ENCODE data around the gene DIP2B. TPM values are rescaled to one million over a fixed set of nuclear protein-coding genes. Genes with fewer than 3 reads are reported as not detected.

Gene DIP2B
- total and polyA plus RNA-seq, 2 donors (not counting 1 experiment from before 2014, with no cell fraction given), result 12.6 to 21.0 TPM

- TF ChIP-seq CTCF (conservative IDR thresholded peaks at IDR 0.05 in 1 of 2, IDR thresholded peaks at IDR 0.05 in 1 of 2; ENCODE audit: low read depth in 1 of 2, low read length in 2 of 2) (no peak), EZH2 (IDR thresholded peaks at IDR 0.05; ENCODE audit: low read length, missing control alignments) (no peak)
- DNase-seq (ENCODE audit: low read depth in 2 of 2), result no peak
- H2AFZ ChIP-seq (ENCODE audit: low read length), result no peak overlapping the region
- H3K9ac ChIP-seq (ENCODE audit: insufficient read depth, low read length), result no peak overlapping the region
- H3K79me2 ChIP-seq (ENCODE audit: control insufficient read depth, insufficient read depth, low read length), result no peaks in the 10 kb centered on the region
- H3K4me3 ChIP-seq (replicated peaks in 1 of 4; ENCODE audit: control extremely low read depth in 1 of 4, insufficient read depth in 1 of 4, low read depth in 3 of 4, low read length in 4 of 4), result no peak overlapping the region
- no peak overlapping the region for H3K27ac ChIP-seq (ENCODE audit: insufficient read depth, low read length)
- no peaks in the 10 kb centered on the region for H3K4me1 ChIP-seq (ENCODE audit: control insufficient read depth, extremely low read depth, insufficient read depth, low read length)
- no peak overlapping the region for H3K4me2 ChIP-seq (ENCODE audit: extremely low read depth, insufficient read depth, low read length)
- no peaks in the 10 kb centered on the region for H3K36me3 ChIP-seq (ENCODE audit: control insufficient read depth, insufficient read depth, low read length)
- H4K20me1 ChIP-seq (ENCODE audit: control insufficient read depth, extremely low read depth, insufficient read depth, low read length), result no peaks in the 10 kb centered on the region
- no peaks in the 10 kb centered on the region for H3K9me3 ChIP-seq (ENCODE audit: control insufficient read depth, insufficient read depth, low read depth, low read length)
- no peaks in the 10 kb centered on the region for H3K27me3 ChIP-seq (ENCODE audit: control insufficient read depth, insufficient read depth, low read length)
Measured at GRCh38 chr12:50558970-50559369, 54.2 kb downstream of the DIP2B start.

GRCh38 chr12:50562520-50563433, 58.0 kb downstream of the DIP2B start:
- no peak overlapping the region for H3K4me2 ChIP-seq (ENCODE audit: extremely low read depth, insufficient read depth, low read length)
- no peak overlapping the region for H3K4me3 ChIP-seq (replicated peaks in 1 of 4; ENCODE audit: control extremely low read depth in 1 of 4, insufficient read depth in 1 of 4, low read depth in 3 of 4, low read length in 4 of 4)
- no peaks in the 10 kb centered on the region for H3K36me3 ChIP-seq (ENCODE audit: control insufficient read depth, insufficient read depth, low read length)
- no peaks in the 10 kb centered on the region for H3K9me3 ChIP-seq (ENCODE audit: control insufficient read depth, insufficient read depth, low read depth, low read length)
- no peak overlapping the region for H2AFZ ChIP-seq (ENCODE audit: low read length)
- H3K27me3 ChIP-seq (ENCODE audit: control insufficient read depth, insufficient read depth, low read length), result no peaks in the 10 kb centered on the region
- peaks cover under 1% of the 10 kb centered on the region for H3K4me1 ChIP-seq (ENCODE audit: control insufficient read depth, extremely low read depth, insufficient read depth, low read length)
- no peak overlapping the region for H3K27ac ChIP-seq (ENCODE audit: insufficient read depth, low read length)
- no peaks in the 10 kb centered on the region for H3K79me2 ChIP-seq (ENCODE audit: control insufficient read depth, insufficient read depth, low read length)
- DNase-seq (ENCODE audit: low read depth in 2 of 2), result no peak
- no peak overlapping the region for H3K9ac ChIP-seq (ENCODE audit: insufficient read depth, low read length)
- no peaks in the 10 kb centered on the region for H4K20me1 ChIP-seq (ENCODE audit: control insufficient read depth, extremely low read depth, insufficient read depth, low read length)
- TF ChIP-seq EZH2 (IDR thresholded peaks at IDR 0.05; ENCODE audit: low read length, missing control alignments) (no peak), CTCF (conservative IDR thresholded peaks at IDR 0.05 in 1 of 2, IDR thresholded peaks at IDR 0.05 in 1 of 2; ENCODE audit: low read depth in 1 of 2, low read length in 2 of 2) (no peak)

GRCh38 chr12:50563434-50563787, 58.6 kb downstream of the DIP2B start:
- no peak overlapping the region for H2AFZ ChIP-seq (ENCODE audit: low read length)
- DNase-seq (ENCODE audit: low read depth in 2 of 2), result no peak
- no peak overlapping the region for H3K4me3 ChIP-seq (replicated peaks in 1 of 4; ENCODE audit: control extremely low read depth in 1 of 4, insufficient read depth in 1 of 4, low read depth in 3 of 4, low read length in 4 of 4)
- no peak overlapping the region for H3K9ac ChIP-seq (ENCODE audit: insufficient read depth, low read length)
- H3K27me3 ChIP-seq (ENCODE audit: control insufficient read depth, insufficient read depth, low read length), result no peaks in the 10 kb centered on the region
- TF ChIP-seq EZH2 (IDR thresholded peaks at IDR 0.05; ENCODE audit: low read length, missing control alignments), result no peak
- TF ChIP-seq CTCF (conservative IDR thresholded peaks at IDR 0.05 in 1 of 2, IDR thresholded peaks at IDR 0.05 in 1 of 2; ENCODE audit: low read depth in 1 of 2, low read length in 2 of 2), result no peak
- H3K4me2 ChIP-seq (ENCODE audit: extremely low read depth, insufficient read depth, low read length), result no peak overlapping the region
- peaks cover 5% of the 10 kb centered on the region for H3K4me1 ChIP-seq (ENCODE audit: control insufficient read depth, extremely low read depth, insufficient read depth, low read length)
- no peaks in the 10 kb centered on the region for H3K79me2 ChIP-seq (ENCODE audit: control insufficient read depth, insufficient read depth, low read length)
- H4K20me1 ChIP-seq (ENCODE audit: control insufficient read depth, extremely low read depth, insufficient read depth, low read length), result no peaks in the 10 kb centered on the region
- H3K36me3 ChIP-seq (ENCODE audit: control insufficient read depth, insufficient read depth, low read length), result no peaks in the 10 kb centered on the region
- no peak overlapping the region for H3K27ac ChIP-seq (ENCODE audit: insufficient read depth, low read length)
- no peaks in the 10 kb centered on the region for H3K9me3 ChIP-seq (ENCODE audit: control insufficient read depth, insufficient read depth, low read depth, low read length)
